DND-41 (cell line): ENCODE data around the gene COL4A6.

Experiments
- ATAC-seq: fragments of 200-7000 bp; cut with Tn5 transposase; 3 replicates; pipeline ENCODE4 v1.9.1; 2021; ENCODE audit warnings: low read depth; ENCODE audit not compliant: insufficient read depth
- DNase-seq: peaks from one replicate; pipeline ENCODE4 v3.0.0-alpha.2; 2020
- H2AFZ ChIP-seq: 2 replicates; pipeline ENCODE4 v1.6.0; 2012; ENCODE audit warnings: low read depth, low read length
- H3K27ac ChIP-seq: 2 replicates; pipeline ENCODE4 v1.5.1; 2012; ENCODE audit warnings: low read length, inconsistent platforms
- H3K27me3 ChIP-seq: fragments of 200-600 bp; sonication (generic); 2 replicates; pipeline ENCODE4 v1.6.0; 2012; ENCODE audit warnings: low read length, mild to moderate bottlenecking, inconsistent platforms; ENCODE audit not compliant: insufficient read depth, poor library complexity
- H3K36me3 ChIP-seq: 2 replicates; pipeline ENCODE4 v1.5.1; 2012; ENCODE audit warnings: low read length, inconsistent platforms; ENCODE audit not compliant: insufficient read depth
- H3K4me1 ChIP-seq: 2 replicates; pipeline ENCODE4 v1.5.1; 2012; ENCODE audit warnings: mild to moderate bottlenecking, low read length; ENCODE audit not compliant: insufficient read depth
- H3K4me2 ChIP-seq: 2 replicates; pipeline ENCODE4 v1.6.0; 2012; ENCODE audit warnings: mild to moderate bottlenecking, moderate library complexity, low read length, inconsistent platforms; ENCODE audit not compliant: insufficient read depth
- H3K4me3 ChIP-seq, 2 experiments: fragments of 200-600 bp in 1 of 2; shearing (Covaris generic) in 1 of 2; 2 replicates each; pipeline ENCODE4 v1.5.1; 2012 to 2016; ENCODE audit warnings: inconsistent platforms in 2 of 2, low read length in 2 of 2, mild to moderate bottlenecking in 2 of 2, low read depth in 1 of 2, moderate library complexity in 1 of 2
- H3K79me2 ChIP-seq: 2 replicates; pipeline ENCODE4 v1.6.0; 2012; ENCODE audit warnings: low read length, inconsistent platforms; ENCODE audit not compliant: insufficient read depth
- H3K9ac ChIP-seq: 2 replicates; pipeline ENCODE4 v1.6.0; 2012; ENCODE audit warnings: low read depth, mild to moderate bottlenecking, inconsistent platforms, low read length, moderate library complexity
- H3K9me3 ChIP-seq: 2 replicates; pipeline ENCODE4 v1.5.1; 2012; ENCODE audit warnings: low read length, moderate library complexity, mild to moderate bottlenecking, inconsistent platforms; ENCODE audit not compliant: insufficient read depth, severe bottlenecking
- H4K20me1 ChIP-seq: 2 replicates; pipeline ENCODE4 v1.6.0; 2012; ENCODE audit warnings: low read length; ENCODE audit not compliant: insufficient read depth
- EZH2 ChIP-seq: IDR thresholded peaks from 3 replicates; pipeline ENCODE4 v1.6.1; 2012; ENCODE audit warnings: borderline replicate concordance, low read depth, mild to moderate bottlenecking, moderate library complexity, low read length, inconsistent platforms; ENCODE audit not compliant: severe bottlenecking
- TF ChIP-seq, protein P1 (sequence below): IDR thresholded peaks from 2 replicates; pipeline ENCODE4 v1.5.1; 2012; ENCODE audit warnings: borderline replicate concordance, low read length, moderate library complexity, mild to moderate bottlenecking; ENCODE audit not compliant: poor library complexity, severe bottlenecking; ENCODE audit errors: extremely low read depth

The COL4A6 gene

DNA sequence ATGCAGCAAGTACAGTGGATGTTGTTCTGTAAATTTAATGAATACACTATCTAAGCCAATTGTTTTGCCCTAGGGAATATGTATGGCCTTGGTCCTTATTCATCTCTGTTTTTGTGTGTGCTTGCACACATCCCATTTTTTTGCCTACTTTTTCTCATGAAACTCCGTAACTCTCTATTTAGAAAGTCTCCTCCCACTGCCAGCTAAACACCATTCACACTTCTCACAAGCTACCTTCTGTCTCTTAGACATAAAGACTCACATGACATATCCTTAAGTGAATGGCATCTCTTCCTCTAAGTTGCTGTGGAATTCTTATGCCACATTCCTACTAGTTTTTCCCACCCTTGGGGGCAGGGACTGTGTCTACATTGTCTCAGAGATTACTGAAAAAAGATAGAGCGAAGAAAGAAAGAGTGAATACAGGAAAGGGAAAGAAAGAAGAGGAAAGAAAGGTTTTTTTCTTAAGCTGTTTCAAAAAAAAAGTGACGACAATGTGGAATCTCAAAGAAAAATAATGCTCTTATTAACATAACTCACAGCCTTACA is 229.1 kb downstream of the COL4A6 start:
- no peak for DNase-seq
- no peak for ATAC-seq
- H3K79me2 ChIP-seq = no peaks in the 10 kb centered on the region
- H4K20me1 ChIP-seq = no peaks in the 10 kb centered on the region
- H3K9me3 ChIP-seq = no peaks in the 10 kb centered on the region
- H3K4me1 ChIP-seq = no peaks in the 10 kb centered on the region
- TF ChIP-seq, protein P1, sequence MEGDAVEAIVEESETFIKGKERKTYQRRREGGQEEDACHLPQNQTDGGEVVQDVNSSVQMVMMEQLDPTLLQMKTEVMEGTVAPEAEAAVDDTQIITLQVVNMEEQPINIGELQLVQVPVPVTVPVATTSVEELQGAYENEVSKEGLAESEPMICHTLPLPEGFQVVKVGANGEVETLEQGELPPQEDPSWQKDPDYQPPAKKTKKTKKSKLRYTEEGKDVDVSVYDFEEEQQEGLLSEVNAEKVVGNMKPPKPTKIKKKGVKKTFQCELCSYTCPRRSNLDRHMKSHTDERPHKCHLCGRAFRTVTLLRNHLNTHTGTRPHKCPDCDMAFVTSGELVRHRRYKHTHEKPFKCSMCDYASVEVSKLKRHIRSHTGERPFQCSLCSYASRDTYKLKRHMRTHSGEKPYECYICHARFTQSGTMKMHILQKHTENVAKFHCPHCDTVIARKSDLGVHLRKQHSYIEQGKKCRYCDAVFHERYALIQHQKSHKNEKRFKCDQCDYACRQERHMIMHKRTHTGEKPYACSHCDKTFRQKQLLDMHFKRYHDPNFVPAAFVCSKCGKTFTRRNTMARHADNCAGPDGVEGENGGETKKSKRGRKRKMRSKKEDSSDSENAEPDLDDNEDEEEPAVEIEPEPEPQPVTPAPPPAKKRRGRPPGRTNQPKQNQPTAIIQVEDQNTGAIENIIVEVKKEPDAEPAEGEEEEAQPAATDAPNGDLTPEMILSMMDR = no peak
- TF ChIP-seq EZH2 = no peak
- H3K4me3 ChIP-seq = no peak overlapping the region
- no peak overlapping the region for H2AFZ ChIP-seq
- H3K9ac ChIP-seq = no peak overlapping the region
- no peaks in the 10 kb centered on the region for H3K27me3 ChIP-seq
- H3K4me2 ChIP-seq = no peak overlapping the region
- H3K36me3 ChIP-seq = no peaks in the 10 kb centered on the region
- H3K27ac ChIP-seq = no peak overlapping the region

DNA sequence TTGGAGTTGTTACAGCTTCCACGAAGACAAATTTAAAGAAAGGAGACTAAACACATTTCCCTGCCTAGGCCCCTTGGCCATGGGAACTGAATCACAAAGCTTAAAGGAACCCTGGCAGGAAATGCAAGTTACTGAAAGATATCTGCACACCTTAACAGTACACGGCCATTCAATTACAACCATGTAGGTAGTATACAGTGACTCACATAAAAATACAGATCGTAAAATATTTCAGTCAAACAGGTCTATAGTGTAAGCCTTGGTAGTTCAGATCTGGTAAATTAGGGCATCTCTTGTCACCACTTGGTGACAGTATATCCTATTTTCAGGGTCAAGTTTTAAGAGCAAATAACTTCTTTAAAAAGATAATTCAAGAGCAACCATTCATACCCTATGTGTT is 234.7 kb downstream of the COL4A6 start:
- Histone ChIP-seq H3K27ac (no peak overlapping the region), H3K4me2 (no peak overlapping the region), H3K79me2 (no peaks in the 10 kb centered on the region), H3K36me3 (no peaks in the 10 kb centered on the region), H2AFZ (no peak overlapping the region), H3K9ac (no peak overlapping the region), H3K27me3 (no peaks in the 10 kb centered on the region), H3K4me3 (no peak overlapping the region), H4K20me1 (no peaks in the 10 kb centered on the region), H3K4me1 (no peaks in the 10 kb centered on the region), H3K9me3 (no peaks in the 10 kb centered on the region)
- no peak for ATAC-seq
- DNase-seq = no peak
- TF ChIP-seq EZH2 = no peak
- TF ChIP-seq, protein P1 = no peak

- Histone ChIP-seq H2AFZ (no peak overlapping the region), H3K4me1 (no peaks in the 10 kb centered on the region)
These were observed 238.5 kb downstream of the COL4A6 start for GRCh38 chrX:108199691-108200090.

More at GRCh38 chrX:108199691-108200090, 238.5 kb downstream of the COL4A6 start:
- Histone ChIP-seq H3K4me2 (no peak overlapping the region), H3K36me3 (no peaks in the 10 kb centered on the region), H4K20me1 (no peaks in the 10 kb centered on the region), H3K27ac (no peak overlapping the region), H3K4me3 (no peak overlapping the region), H3K27me3 (no peaks in the 10 kb centered on the region), H3K79me2 (no peaks in the 10 kb centered on the region), H3K9me3 (no peaks in the 10 kb centered on the region), H3K9ac (no peak overlapping the region)
- peak; percentile 3 for DNase-seq
- no peak for ATAC-seq
- TF ChIP-seq EZH2 = no peak
- TF ChIP-seq, protein P1 = peak; percentile 44
